Spleen (tissue), 7 donors: ENCODE data around the gene FUT3.

Experiments used
- CTCF ChIP-seq, 11 experiments: fragments of 200-600 bp in 7 of 11; fragments of 450-650 bp in 4 of 11; sonication (generic) in 4 of 11; IDR thresholded peaks in 8 of 11; conservative IDR thresholded peaks in 3 of 11; 1 replicate in 7 of 11; 2 replicates in 4 of 11; pipeline versions ENCODE4 v1.4.0 to v1.8.0; 2016 to 2021; ENCODE audit warnings: antibody characterized with exemption in 11 of 11, inconsistent platforms in 4 of 11, mild to moderate bottlenecking in 1 of 11
- POLR2AphosphoS5 ChIP-seq, 3 donors: sonication (generic); formaldehyde crosslinking; IDR thresholded peaks; one replicate each; pipeline ENCODE4 v1.5.1; 2017; ENCODE audit warnings: antibody characterized with exemption in 3 of 3
- donor health status: DM: no; HTN: no; CAD: no; lungs with moderate emphysema.
- donor health status: DM: no; HTN: no; CAD: no.
- donor health status: DM: no; HTN: no; CAD: no.

DNA sequence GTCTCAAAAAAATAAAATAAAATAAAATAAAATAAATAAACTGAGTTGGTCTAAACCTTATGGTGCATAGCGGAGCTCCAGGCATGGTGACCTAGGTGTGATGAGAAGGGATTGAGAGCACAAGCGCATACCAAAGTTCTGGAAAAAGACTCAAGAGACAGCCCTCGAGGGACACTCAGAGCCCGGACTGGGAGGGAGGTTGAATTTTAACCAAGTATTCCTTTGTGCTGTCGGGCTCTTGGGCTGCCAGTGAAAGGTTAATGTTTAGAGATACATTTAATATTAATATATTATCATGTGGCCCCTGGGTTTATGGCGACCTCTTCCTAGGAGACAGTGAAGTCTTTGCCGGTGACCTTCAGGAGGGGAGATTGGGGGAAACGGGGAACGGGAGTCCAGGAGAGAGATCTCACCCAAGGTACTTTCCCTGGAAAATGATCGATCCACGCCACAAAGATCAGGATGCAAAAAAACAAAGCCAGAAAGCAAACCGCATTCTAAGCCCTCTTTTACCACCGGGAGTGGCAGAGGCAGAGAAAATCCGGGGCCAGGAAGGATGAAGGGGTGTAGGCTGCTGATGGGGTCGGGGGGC is 13.4 kb downstream of the FUT3 start:
- TF ChIP-seq CTCF (IDR thresholded peaks at IDR 0.05 in 8 of 11, conservative IDR thresholded peaks at IDR 0.05 in 3 of 11) (no peak), POLR2AphosphoS5 (IDR thresholded peaks at IDR 0.05) (no peak)
